C4-2B (cell line): Measurements from ENCODE around the gene SOS1.

Experiments
- ZFX ChIP-seq: fragments of 450-650 bp; IDR thresholded peaks from 2 replicates; pipeline ENCODE4 v1.6.1; 2017
- TF ChIP-seq, protein P1 (sequence below): fragments of 450-650 bp; conservative IDR thresholded peaks from 2 replicates; pipeline ENCODE4 v1.5.1; 2017; ENCODE audit warnings: mild to moderate bottlenecking

DNA sequence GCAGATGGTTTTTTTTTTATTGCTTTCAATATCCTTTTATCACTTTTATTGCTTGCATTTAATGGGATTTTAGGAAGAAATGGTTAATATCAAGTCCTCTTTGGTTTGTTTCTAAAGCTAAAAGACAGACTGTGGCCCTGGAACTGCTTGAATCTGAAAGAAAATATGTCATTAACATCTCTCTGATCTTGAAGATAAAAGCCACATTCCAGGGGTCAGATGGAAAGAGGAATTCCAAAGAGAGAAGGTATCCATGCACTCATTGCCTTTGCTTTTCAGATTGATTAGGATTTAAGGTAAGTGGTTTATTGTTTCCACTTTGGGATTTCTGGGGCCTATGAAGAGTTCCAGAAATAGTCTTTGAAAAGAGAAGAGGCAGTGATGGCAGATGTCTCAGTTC lies 177.1 kb downstream of the SOS1 start:
- TF ChIP-seq, protein P1, sequence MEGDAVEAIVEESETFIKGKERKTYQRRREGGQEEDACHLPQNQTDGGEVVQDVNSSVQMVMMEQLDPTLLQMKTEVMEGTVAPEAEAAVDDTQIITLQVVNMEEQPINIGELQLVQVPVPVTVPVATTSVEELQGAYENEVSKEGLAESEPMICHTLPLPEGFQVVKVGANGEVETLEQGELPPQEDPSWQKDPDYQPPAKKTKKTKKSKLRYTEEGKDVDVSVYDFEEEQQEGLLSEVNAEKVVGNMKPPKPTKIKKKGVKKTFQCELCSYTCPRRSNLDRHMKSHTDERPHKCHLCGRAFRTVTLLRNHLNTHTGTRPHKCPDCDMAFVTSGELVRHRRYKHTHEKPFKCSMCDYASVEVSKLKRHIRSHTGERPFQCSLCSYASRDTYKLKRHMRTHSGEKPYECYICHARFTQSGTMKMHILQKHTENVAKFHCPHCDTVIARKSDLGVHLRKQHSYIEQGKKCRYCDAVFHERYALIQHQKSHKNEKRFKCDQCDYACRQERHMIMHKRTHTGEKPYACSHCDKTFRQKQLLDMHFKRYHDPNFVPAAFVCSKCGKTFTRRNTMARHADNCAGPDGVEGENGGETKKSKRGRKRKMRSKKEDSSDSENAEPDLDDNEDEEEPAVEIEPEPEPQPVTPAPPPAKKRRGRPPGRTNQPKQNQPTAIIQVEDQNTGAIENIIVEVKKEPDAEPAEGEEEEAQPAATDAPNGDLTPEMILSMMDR, result no peak
- TF ChIP-seq ZFX, result no peak
